ENCODE results near the gene PTGFRN. TPM values are rescaled to one million over a fixed set of nuclear protein-coding genes. Genes with fewer than 3 reads are reported as not detected.

The PTGFRN gene
- total RNA-seq, 1 donor from 2014 or later: 111 TPM

GRCh38 chr1:116958110-116958509 lies 48.4 kb downstream of the PTGFRN start:
- no peak for DNase-seq
- TF ChIP-seq CTCF (IDR thresholded peaks at IDR 0.05; ENCODE audit: borderline replicate concordance): no peak
- Histone ChIP-seq H3K4me3 (no peak overlapping the region), H3K27me3 (ENCODE audit: low read depth) (no peaks in the 10 kb centered on the region), H3K27ac (replicated peaks) (peak overlapping the region; percentile 5), H3K9me3 (replicated peaks) (no peaks in the 10 kb centered on the region), H3K4me1 (peaks cover 57% of the 10 kb centered on the region), H3K36me3 (peaks cover 19% of the 10 kb centered on the region)
- intact Hi-C loops (cut with micrococcal nuclease): no loop called here

- TF ChIP-seq CTCF (IDR thresholded peaks at IDR 0.05; ENCODE audit: borderline replicate concordance): no peak
- no peak overlapping the region for H3K4me3 ChIP-seq
- peaks cover 23% of the 10 kb centered on the region for H3K36me3 ChIP-seq
- no peaks in the 10 kb centered on the region for H3K27me3 ChIP-seq (ENCODE audit: low read depth)
- no peaks in the 10 kb centered on the region for H3K9me3 ChIP-seq (replicated peaks)
- peaks cover 48% of the 10 kb centered on the region for H3K4me1 ChIP-seq
- DNase-seq: no peak
- no peak overlapping the region for H3K27ac ChIP-seq (replicated peaks)
- intact Hi-C loops (cut with micrococcal nuclease): no loop called here
These were observed 49.3 kb downstream of the PTGFRN start for GRCh38 chr1:116958977-116959376.

DNA sequence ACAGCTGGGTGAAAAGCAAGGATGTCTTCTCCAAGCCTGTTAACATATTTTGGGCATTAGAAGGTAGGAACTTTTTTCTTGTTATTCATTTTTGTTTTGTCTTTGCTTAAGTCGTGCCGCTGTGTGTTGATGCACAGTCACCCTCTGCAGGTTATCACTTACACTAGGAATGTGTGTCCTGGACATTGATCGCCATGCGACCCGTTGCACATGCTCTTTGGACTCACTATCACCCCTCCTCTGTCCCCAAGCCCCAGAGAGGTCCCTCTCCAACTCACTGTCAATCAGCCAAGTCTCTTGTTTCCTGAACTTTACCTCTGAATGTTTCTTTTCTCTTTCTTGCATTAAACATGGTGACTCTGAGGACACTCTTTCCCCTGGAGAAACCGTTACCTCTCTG lies 51.9 kb downstream of the PTGFRN start:
- Histone ChIP-seq H3K4me1 (peaks cover 26% of the 10 kb centered on the region), H3K27ac (replicated peaks) (no peak overlapping the region), H3K27me3 (ENCODE audit: low read depth) (no peaks in the 10 kb centered on the region), H3K36me3 (peaks cover 47% of the 10 kb centered on the region), H3K4me3 (no peak overlapping the region), H3K9me3 (replicated peaks) (no peaks in the 10 kb centered on the region)
- no peak for DNase-seq
- no peak for TF ChIP-seq CTCF (IDR thresholded peaks at IDR 0.05; ENCODE audit: borderline replicate concordance)
- intact Hi-C loops (cut with micrococcal nuclease): no loop called here

GRCh38 chr1:116962987-116963639 lies 53.4 kb downstream of the PTGFRN start:
- no peak for TF ChIP-seq CTCF (IDR thresholded peaks at IDR 0.05; ENCODE audit: borderline replicate concordance)
- peaks cover 56% of the 10 kb centered on the region for H3K36me3 ChIP-seq
- intact Hi-C loops (cut with micrococcal nuclease): no loop called here

GRCh38 chr1:116966791-116967190 lies 57.1 kb downstream of the PTGFRN start:
- Histone ChIP-seq H3K27me3 (ENCODE audit: low read depth) (no peaks in the 10 kb centered on the region), H3K36me3 (peaks cover 49% of the 10 kb centered on the region), H3K4me3 (no peak overlapping the region), H3K4me1 (peaks cover 8% of the 10 kb centered on the region), H3K9me3 (replicated peaks) (no peaks in the 10 kb centered on the region), H3K27ac (replicated peaks) (no peak overlapping the region)
- intact Hi-C loops (cut with micrococcal nuclease): no loop called here
- TF ChIP-seq CTCF (IDR thresholded peaks at IDR 0.05; ENCODE audit: borderline replicate concordance): no peak
- DNase-seq: no peak

More at GRCh38 chr1:116962987-116963639, 53.4 kb downstream of the PTGFRN start:
- Histone ChIP-seq H3K4me3 (no peak overlapping the region), H3K4me1 (peaks cover 11% of the 10 kb centered on the region), H3K27ac (replicated peaks) (no peak overlapping the region), H3K9me3 (replicated peaks) (no peaks in the 10 kb centered on the region), H3K27me3 (ENCODE audit: low read depth) (no peaks in the 10 kb centered on the region)
- no peak for DNase-seq
